Body of pancreas (tissue), 4 donors: ENCODE data around the gene EPB41.

Experiments used
- CTCF ChIP-seq, 7 experiments: fragments of 450-650 bp in 4 of 7; fragments of 200-600 bp in 3 of 7; sonication (generic) in 3 of 7; IDR thresholded peaks; one replicate each; pipeline ENCODE4 v1.5.1; 2016 to 2019; ENCODE audit warnings: antibody characterized with exemption in 7 of 7
- POLR2A ChIP-seq, 3 donors: fragments of 450-650 bp; IDR thresholded peaks; one replicate each; pipeline ENCODE4 v1.6.1; 2016; ENCODE audit warnings: antibody characterized with exemption in 3 of 3, mild to moderate bottlenecking in 2 of 3

GRCh38 chr1:29062157-29062942 lies 148.0 kb downstream of the EPB41 start:
- TF ChIP-seq CTCF (IDR thresholded peaks at IDR 0.05) (no peak), POLR2A (IDR thresholded peaks at IDR 0.05) (no peak)
